Left ventricle myocardium inferior (tissue), 1 donor: ENCODE data around the gene TTC14. TPM values are rescaled to one million over a fixed set of nuclear protein-coding genes. Genes with fewer than 3 reads are reported as not detected.
"Not testable (repeated sequence)": the region's sequence is repeated elsewhere in the genome, so short reads cannot be mapped to it uniquely, and the experiment has no call there.

Experiments used
- DNase-seq: peaks from one replicate; pipeline ENCODE4 v3.0.0-alpha.2; 2020
- H3K27ac ChIP-seq: fragments of 200-600 bp; replicated peaks from 2 replicates; pipeline ENCODE4 v1.8.0; 2021
- H3K27me3 ChIP-seq: fragments of 200-600 bp; 2 replicates; pipeline ENCODE4 v1.8.0; 2021; ENCODE audit warnings: low read depth
- H3K36me3 ChIP-seq: fragments of 200-600 bp; 2 replicates; pipeline ENCODE4 v1.8.0; 2021
- H3K4me1 ChIP-seq: fragments of 200-600 bp; 2 replicates; pipeline ENCODE4 v1.8.0; 2021
- H3K4me3 ChIP-seq: fragments of 200-600 bp; 2 replicates; pipeline ENCODE4 v1.8.0; 2021; ENCODE audit warnings: mild to moderate bottlenecking, moderate library complexity
- H3K9me3 ChIP-seq: fragments of 200-600 bp; replicated peaks from 2 replicates; pipeline ENCODE4 v1.8.0; 2021
- intact Hi-C: fragments of 100-400 bp; cut with micrococcal nuclease; formaldehyde crosslinking; loops from one replicate; pipeline ENCODE4 v1.11.0; 2022
- total RNA-seq: library from RNA; stranded (reverse); fragmentation: NEBNext Ultra II Directional; extraction: Animal tissue kit (Norgen Biotek cat#: 25700); gene quantifications from one replicate; pipeline ENCODE4 v1.2.1, GENCODE V29; 2021
- TF ChIP-seq, protein P1 (sequence below): fragments of 200-600 bp; IDR thresholded peaks from 2 replicates; pipeline ENCODE4 v1.8.0; 2021; ENCODE audit warnings: antibody characterized with exemption, mild to moderate bottlenecking, borderline replicate concordance
- donor health status: DM: no; HTN: yes; CAD: no; lungs with severe emphysema.

TTC14 gene
- total RNA-seq, 1 donor from 2014 or later, result 13.7 TPM

- Histone ChIP-seq H3K4me3 (no peak overlapping the region), H3K9me3 (no peaks in the 10 kb centered on the region), H3K27me3 (no peaks in the 10 kb centered on the region), H3K36me3 (peaks cover 19% of the 10 kb centered on the region), H3K4me1 (no peaks in the 10 kb centered on the region), H3K27ac (no peak overlapping the region)
- intact Hi-C loops, result no loop called here
- TF ChIP-seq, protein P1, sequence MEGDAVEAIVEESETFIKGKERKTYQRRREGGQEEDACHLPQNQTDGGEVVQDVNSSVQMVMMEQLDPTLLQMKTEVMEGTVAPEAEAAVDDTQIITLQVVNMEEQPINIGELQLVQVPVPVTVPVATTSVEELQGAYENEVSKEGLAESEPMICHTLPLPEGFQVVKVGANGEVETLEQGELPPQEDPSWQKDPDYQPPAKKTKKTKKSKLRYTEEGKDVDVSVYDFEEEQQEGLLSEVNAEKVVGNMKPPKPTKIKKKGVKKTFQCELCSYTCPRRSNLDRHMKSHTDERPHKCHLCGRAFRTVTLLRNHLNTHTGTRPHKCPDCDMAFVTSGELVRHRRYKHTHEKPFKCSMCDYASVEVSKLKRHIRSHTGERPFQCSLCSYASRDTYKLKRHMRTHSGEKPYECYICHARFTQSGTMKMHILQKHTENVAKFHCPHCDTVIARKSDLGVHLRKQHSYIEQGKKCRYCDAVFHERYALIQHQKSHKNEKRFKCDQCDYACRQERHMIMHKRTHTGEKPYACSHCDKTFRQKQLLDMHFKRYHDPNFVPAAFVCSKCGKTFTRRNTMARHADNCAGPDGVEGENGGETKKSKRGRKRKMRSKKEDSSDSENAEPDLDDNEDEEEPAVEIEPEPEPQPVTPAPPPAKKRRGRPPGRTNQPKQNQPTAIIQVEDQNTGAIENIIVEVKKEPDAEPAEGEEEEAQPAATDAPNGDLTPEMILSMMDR, result no peak
- DNase-seq, result no peak
Observed at GRCh38 chr3:180615954-180616353, 14.0 kb downstream of the TTC14 start.

GRCh38 chr3:180617049-180617448, 15.1 kb downstream of the TTC14 start:
- Histone ChIP-seq H3K4me1 (no peaks in the 10 kb centered on the region), H3K36me3 (peaks cover 8% of the 10 kb centered on the region), H3K27ac (no peak overlapping the region), H3K9me3 (no peaks in the 10 kb centered on the region), H3K4me3 (no peak overlapping the region), H3K27me3 (no peaks in the 10 kb centered on the region)
- intact Hi-C loops, result no loop called here
- no peak for DNase-seq
- TF ChIP-seq, protein P1, result no peak

DNA sequence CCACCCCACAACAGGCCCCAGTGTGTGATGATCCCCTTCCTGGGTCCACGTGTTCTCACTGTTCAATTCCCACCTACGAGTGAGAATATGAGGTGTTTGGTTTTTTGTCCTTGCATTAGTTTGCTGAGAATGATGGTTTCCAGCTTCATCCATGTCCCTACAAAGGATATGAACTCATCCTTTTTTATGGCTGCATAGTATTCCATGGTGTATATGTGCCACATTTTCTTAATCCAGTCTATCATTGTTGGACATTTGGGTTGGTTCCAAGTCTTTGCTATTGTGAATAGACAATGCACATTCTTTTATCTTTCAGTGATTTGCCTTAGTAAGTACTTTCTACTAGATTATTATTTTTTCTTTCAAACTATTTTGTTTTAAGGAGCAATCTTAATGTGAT, 16.6 kb downstream of the TTC14 start:
- H3K9me3 ChIP-seq, H3K36me3 ChIP-seq, DNase-seq, H3K4me1 ChIP-seq, H3K27ac ChIP-seq, H3K27me3 ChIP-seq, intact Hi-C loops, H3K4me3 ChIP-seq: not testable (repeated sequence)

DNA sequence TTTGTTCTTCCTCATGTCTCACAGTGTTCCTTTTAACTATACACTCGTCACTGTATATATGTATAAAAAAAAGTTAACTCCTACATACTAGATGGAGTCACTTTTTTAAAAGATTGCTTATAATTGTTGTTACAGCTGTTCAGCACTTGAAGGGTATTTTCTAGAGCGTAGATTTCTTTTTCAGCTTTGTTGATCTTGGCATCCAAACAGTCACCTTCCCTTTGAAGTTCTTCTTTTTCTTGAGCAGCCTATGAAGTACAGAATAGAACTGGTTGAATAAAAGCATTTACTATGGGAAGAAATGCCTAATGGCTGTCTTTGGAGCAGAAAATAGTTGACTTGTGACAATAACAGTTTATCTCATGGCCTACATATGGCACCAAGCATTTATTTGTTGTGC, 17.8 kb downstream of the TTC14 start:
- Histone ChIP-seq H3K27me3 (no peaks in the 10 kb centered on the region), H3K36me3 (peaks cover 2% of the 10 kb centered on the region), H3K27ac (no peak overlapping the region), H3K9me3 (no peaks in the 10 kb centered on the region), H3K4me1 (no peaks in the 10 kb centered on the region), H3K4me3 (no peak overlapping the region)
- no peak for DNase-seq
- TF ChIP-seq, protein P1, result no peak
- intact Hi-C loops, result no loop called here

- no peak for DNase-seq
- intact Hi-C loops, result no loop called here
- no peaks in the 10 kb centered on the region for H3K27me3 ChIP-seq
- no peak overlapping the region for H3K4me3 ChIP-seq
- H3K4me1 ChIP-seq, result no peaks in the 10 kb centered on the region
- TF ChIP-seq, protein P1, result no peak
- H3K36me3 ChIP-seq, result peaks cover 11% of the 10 kb centered on the region
- H3K9me3 ChIP-seq, result no peaks in the 10 kb centered on the region
- H3K27ac ChIP-seq, result no peak overlapping the region
Observed at GRCh38 chr3:180624714-180625113, 22.8 kb downstream of the TTC14 start.

DNA sequence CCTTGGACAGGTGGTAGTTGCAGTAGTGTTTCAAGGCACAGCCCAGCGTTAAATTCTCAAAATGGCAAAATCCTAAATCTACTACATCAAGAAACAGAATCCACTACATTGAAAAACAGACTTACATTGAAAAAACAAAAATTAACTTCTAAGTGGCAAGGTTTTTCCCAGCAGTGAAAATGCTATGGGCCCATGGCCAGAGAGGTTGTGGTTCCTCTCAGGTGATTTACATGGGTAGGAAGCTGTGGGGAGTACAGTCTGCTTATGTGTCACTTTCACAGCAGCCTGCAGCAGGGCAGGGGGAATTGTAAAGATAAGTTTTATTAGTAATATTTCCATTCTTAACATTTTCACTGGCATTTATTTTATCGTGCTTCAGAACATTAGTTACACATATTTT, 24.9 kb downstream of the TTC14 start:
- DNase-seq, result no peak
- intact Hi-C loops, result no loop called here
- TF ChIP-seq, protein P1, result no peak
- Histone ChIP-seq H3K36me3 (peaks cover 11% of the 10 kb centered on the region), H3K9me3 (no peaks in the 10 kb centered on the region), H3K4me1 (no peaks in the 10 kb centered on the region), H3K27me3 (no peaks in the 10 kb centered on the region), H3K4me3 (no peak overlapping the region), H3K27ac (no peak overlapping the region)
